ENCODE results near the gene PIM3.

PIM3 gene

DNA sequence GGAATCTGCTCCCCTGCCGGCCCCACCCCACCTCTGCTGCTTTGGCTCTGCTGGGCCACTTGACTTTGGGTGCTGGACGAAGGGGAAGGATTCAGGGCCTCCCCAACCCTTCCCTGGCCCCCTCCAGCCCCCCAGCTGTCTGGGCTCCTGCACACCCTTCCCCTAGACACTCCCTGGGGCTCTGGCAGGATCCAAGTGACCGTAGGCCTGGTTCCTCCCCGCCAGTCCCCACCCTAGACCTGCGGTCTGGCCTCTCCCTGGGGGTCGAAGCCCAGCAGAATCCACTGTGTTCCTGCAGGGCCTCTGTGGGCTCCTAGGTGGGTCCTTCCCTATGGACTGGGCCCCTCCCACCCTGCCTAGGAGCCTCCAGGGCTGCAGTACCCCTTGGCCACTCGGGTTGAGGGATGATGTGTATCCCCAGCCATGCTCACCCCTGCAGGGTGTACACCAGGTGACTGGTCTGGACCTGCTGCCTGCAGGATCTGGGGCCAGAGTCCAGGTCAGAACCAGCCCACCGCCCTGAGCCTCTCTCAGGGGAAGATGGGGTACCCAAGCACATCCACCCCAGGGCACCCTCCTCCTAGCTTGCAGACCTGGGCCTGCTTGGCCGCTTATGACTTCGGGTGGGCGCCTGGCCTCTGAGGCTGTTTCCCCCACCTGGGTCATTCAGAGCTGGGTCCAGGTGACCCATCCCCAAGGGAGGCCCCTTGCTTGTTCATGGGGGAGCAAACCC, 5.6 kb downstream of the PIM3 start:
- H3K4me3 ChIP-seq, result peak overlapping the region; percentile 48
- TF ChIP-seq, protein P1, sequence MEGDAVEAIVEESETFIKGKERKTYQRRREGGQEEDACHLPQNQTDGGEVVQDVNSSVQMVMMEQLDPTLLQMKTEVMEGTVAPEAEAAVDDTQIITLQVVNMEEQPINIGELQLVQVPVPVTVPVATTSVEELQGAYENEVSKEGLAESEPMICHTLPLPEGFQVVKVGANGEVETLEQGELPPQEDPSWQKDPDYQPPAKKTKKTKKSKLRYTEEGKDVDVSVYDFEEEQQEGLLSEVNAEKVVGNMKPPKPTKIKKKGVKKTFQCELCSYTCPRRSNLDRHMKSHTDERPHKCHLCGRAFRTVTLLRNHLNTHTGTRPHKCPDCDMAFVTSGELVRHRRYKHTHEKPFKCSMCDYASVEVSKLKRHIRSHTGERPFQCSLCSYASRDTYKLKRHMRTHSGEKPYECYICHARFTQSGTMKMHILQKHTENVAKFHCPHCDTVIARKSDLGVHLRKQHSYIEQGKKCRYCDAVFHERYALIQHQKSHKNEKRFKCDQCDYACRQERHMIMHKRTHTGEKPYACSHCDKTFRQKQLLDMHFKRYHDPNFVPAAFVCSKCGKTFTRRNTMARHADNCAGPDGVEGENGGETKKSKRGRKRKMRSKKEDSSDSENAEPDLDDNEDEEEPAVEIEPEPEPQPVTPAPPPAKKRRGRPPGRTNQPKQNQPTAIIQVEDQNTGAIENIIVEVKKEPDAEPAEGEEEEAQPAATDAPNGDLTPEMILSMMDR (IDR thresholded peaks at IDR 0.05), result no peak
- peak overlapping the region; percentile 43 to 99 for H3K27ac ChIP-seq
- peak; percentile 72 for DNase-seq (ENCODE audit: low spot score)

DNA sequence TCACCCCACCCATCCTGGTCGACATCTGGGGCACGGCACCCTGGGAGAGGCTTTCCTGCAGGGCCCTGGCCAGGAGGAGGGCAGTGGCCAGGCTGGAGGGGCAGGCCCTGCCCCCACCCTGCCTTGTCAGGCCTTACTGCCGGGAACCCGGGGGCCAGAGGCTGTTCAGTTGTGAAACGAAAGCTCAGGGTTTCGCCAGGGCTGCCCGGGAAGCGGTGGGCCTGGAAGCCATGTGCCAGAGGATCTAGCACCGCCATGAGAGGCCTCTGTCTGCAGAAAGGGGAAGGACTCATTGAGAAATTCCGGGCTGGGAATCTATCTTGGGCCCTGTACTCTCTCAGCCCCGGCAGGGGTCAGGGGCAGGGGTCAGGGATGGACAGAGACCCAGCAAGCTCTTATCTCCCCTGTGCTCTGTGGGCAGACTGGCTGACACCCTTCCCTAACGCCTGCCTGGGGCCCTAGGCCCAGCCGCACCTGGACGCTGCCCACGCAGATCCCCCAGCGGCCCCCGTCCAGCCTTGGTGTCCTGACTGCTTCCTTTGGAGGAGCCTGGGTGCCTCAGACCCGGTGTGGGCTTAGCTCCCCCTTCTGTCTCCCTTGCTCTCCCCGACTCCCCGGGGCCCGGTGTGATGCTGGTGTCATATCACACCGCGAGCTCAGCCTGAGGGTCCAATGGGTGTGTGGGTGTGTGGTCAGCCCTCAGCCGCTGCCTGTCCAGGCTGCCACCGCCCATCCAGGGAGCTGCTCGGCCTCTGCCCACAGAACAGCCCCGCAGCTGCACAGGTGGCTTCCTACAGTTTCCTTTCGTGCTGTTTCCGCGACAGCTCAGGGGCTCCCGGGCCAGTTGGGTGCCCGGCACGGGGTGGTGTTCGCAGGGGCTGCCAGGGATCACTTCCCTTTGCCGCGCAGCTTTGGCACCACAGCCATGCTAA, 6.5 kb downstream of the PIM3 start:
- peak overlapping the region; percentile 43 to 99 for H3K27ac ChIP-seq
- peak; percentile 79 for DNase-seq (ENCODE audit: low spot score)
- TF ChIP-seq, protein P1 (IDR thresholded peaks at IDR 0.05), result no peak
- H3K4me3 ChIP-seq, result peak overlapping the region; percentile 48

DNA sequence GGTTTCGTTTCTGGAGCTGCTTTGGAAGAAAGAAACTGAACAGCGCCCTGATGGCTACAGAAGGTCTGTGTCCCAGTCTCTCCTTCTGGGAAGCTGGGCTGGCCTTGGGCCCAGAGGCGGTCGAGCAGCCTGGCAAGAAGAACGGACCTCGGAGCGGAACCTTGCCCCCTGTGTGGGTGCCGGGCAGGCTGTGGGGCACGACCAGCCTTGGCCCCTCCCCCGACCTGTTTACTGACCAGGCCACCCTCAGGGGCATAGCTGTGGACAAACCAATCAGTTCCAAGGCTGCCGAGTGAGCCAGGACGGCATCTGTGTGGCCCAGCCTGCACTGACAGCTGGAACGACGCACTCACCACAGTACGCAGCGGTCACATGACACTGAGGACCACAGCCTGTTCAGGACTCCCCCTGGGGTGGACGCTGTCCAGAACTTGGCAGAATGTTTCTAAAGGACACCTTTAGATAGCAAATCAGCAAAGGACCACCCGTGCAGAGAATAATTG, 7.2 kb downstream of the PIM3 start:
- TF ChIP-seq, protein P1 (IDR thresholded peaks at IDR 0.05), result no peak
- peak; percentile 77 for DNase-seq (ENCODE audit: low spot score)
- H3K4me3 ChIP-seq, result peak overlapping the region; percentile 48
- peak overlapping the region; percentile 43 to 99 for H3K27ac ChIP-seq

DNA sequence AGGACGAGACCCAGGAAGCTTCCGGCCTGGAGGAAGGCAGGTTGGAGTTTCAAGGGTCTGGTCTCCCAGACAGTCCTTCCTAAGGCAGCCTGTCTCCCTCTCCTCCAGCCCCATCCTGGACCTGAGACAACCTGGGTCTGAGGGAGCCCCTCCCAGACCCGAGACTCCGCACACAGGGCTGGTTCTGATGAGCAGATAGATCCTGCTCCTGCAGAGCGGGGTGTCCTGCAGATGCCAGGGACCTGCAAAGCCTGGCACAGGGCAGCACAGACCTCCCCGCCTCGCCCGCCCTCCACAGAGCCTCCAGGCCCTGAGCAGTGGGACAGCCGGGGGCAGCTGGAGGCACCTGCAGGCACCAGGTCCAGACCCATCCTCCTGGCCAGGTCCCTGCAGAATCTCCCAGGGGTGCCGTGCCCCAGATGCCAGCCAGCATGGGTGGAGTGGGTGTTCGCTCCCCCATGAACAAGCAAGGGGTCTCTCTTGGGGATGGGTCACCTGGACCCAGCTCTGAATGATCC, 7.8 kb downstream of the PIM3 start:
- Histone ChIP-seq H3K27ac (peak overlapping the region; percentile 43 to 99), H3K4me3 (no peak overlapping the region)
- TF ChIP-seq, protein P1 (IDR thresholded peaks at IDR 0.05), result no peak
- peak; percentile 74 for DNase-seq (ENCODE audit: low spot score)

DNA sequence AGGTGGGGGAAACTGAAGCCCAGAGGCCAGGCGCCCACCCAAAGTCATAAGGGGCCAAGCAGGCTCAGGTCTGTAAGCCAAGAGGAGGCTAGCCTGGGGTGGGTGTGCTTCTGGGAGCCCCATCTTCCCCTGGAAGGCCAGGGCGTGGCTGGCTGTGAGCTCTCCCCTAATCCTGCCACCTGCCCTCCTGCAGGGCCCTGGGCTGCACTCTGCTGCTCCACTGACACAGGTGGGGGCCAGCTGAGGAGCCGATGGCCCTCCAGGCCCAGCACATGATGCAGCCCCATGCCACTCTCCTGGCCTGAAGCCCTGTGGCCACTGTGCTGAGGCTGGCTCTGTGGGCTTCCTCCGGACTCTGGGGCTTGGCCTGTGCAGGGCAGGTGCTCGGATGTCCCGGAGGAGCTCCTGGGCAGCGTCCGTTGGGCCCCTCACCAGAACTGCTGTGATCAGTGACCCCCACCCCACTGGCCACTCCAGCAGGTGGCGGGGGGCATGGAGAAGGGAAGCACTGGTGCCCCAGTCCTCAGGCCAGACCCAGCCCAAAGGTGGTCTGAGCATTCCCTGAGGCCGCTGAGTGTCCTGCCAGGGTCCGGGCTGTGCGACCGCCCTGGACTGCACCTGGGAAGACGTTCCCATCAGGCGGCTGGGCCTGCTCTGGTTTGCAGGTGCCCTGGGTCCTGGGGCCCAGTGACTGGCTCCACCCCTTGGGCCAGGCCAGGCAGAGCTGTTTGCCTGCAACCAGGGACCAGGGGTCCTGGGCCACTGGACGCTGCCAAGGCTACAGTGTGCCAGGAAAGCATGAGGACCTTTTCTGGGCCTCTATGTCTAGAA, 8.5 kb downstream of the PIM3 start:
- H3K27ac ChIP-seq, result peak overlapping the region in 1 of 2 donors; percentile 90
- peak; percentile 73 for DNase-seq (ENCODE audit: low spot score)
- TF ChIP-seq, protein P1 (IDR thresholded peaks at IDR 0.05), result no peak
- no peak overlapping the region for H3K4me3 ChIP-seq

DNA sequence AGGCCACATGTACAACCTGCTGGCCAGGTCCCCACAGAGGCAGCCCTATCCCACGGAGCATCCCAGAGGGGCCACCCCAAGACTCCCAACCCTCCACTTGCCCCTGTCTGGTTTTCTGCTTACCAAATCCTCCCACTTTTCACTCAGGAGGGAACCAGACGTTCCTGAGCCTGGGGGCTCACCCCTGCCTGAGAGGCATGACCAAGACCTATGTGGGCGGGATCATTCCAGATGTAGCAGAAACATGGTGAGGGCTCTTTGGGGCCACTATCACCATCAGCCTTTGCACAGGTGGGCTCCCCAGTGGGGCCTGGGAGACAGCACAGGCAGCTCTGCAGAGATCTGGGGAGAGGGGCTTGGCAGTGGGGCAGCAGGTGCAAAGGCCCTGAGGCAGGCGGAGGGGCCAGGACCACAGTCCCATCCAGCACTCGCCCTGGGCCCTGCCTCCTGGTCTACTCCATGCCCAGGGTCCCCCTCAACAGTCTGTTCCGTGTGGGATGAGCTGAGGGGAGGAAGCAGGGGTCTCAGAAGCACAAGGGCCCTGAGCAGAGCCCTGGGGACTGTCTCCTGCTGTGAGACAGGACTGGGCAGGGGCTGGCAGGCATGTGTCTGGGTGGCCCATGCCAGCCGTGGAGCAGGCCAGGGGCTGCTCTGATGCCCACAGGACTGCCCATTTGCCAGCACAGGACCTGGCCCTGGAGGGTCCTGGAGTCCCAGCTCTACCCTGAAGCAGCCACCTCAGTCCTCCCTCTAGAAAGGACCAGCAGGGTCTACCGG, 9.4 kb downstream of the PIM3 start:
- H3K4me3 ChIP-seq, result no peak overlapping the region
- DNase-seq (ENCODE audit: low spot score), result peak; percentile 76
- H3K27ac ChIP-seq, result peak overlapping the region; percentile 10 to 90
- TF ChIP-seq, protein P1 (IDR thresholded peaks at IDR 0.05), result no peak
